Measurements from ENCODE around the gene MTMR2.
A peak's percentile ranks its signal among the peaks of the same experiment; 100 is the strongest.

- TF ChIP-seq CTCF (IDR thresholded peaks at IDR 0.05) (no peak), RAD21 (conservative IDR thresholded peaks at IDR 0.05 in 1 of 2, IDR thresholded peaks at IDR 0.05 in 1 of 2) (0 out of 5 replicates have a peak, but pooled peaks of 1 of the 2 experiments have one; percentile 8), SREBF2 (IDR thresholded peaks at IDR 0.05) (no peak), JUNB (IDR thresholded peaks at IDR 0.05) (no peak)
- TF ChIP-seq, protein P1, sequence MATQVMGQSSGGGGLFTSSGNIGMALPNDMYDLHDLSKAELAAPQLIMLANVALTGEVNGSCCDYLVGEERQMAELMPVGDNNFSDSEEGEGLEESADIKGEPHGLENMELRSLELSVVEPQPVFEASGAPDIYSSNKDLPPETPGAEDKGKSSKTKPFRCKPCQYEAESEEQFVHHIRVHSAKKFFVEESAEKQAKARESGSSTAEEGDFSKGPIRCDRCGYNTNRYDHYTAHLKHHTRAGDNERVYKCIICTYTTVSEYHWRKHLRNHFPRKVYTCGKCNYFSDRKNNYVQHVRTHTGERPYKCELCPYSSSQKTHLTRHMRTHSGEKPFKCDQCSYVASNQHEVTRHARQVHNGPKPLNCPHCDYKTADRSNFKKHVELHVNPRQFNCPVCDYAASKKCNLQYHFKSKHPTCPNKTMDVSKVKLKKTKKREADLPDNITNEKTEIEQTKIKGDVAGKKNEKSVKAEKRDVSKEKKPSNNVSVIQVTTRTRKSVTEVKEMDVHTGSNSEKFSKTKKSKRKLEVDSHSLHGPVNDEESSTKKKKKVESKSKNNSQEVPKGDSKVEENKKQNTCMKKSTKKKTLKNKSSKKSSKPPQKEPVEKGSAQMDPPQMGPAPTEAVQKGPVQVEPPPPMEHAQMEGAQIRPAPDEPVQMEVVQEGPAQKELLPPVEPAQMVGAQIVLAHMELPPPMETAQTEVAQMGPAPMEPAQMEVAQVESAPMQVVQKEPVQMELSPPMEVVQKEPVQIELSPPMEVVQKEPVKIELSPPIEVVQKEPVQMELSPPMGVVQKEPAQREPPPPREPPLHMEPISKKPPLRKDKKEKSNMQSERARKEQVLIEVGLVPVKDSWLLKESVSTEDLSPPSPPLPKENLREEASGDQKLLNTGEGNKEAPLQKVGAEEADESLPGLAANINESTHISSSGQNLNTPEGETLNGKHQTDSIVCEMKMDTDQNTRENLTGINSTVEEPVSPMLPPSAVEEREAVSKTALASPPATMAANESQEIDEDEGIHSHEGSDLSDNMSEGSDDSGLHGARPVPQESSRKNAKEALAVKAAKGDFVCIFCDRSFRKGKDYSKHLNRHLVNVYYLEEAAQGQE (IDR thresholded peaks at IDR 0.05), result no peak
These were observed 44.7 kb upstream of the MTMR2 start for GRCh38 chr11:95968585-95968984.
